GM21528 (cell line): Measurements from ENCODE around the gene PRDM15.

Experiments
- ATAC-seq: cut with Tn5 transposase; IDR thresholded peaks from one replicate; pipeline ENCODE4 v1.9.1; 2021; ENCODE audit warnings: mild to moderate bottlenecking, moderate library complexity; ENCODE audit not compliant: unreplicated experiment, low FRiP score

PRDM15 gene

DNA sequence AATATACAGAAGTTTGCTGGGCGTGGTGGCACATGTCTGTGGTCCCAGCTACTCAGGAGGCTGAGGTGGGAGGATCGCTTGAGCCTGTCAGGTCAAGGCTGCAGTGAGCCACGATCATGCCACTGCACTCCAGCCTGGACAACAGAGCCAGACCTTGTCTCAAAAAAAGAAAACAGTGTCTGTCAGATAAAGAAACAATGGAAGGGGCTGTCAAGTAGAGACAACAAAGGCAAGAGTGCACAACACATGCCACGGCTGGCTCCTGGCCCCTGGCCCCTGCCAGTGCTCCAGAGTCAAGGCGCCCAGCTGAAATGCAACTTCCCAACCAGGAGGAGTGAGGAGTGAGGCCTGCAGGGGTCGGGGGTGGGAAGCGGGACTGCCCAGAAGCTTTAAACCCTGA lies 32.6 kb downstream of the PRDM15 start:
- no peak for ATAC-seq

DNA sequence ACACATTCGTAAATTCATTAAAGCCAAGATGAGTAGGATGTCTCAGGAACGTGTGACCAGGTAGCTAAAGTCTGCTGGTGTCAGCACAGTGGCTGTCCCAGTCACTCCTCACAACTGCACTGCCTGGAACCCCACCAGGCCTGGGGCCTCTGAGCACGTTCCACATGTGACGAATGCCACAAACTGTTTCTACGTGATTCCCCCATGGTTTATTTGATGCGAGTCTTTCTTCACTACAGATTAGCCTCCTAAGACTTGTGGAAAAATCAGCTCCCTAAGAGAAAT lies 33.2 kb downstream of the PRDM15 start:
- ATAC-seq: no peak

DNA sequence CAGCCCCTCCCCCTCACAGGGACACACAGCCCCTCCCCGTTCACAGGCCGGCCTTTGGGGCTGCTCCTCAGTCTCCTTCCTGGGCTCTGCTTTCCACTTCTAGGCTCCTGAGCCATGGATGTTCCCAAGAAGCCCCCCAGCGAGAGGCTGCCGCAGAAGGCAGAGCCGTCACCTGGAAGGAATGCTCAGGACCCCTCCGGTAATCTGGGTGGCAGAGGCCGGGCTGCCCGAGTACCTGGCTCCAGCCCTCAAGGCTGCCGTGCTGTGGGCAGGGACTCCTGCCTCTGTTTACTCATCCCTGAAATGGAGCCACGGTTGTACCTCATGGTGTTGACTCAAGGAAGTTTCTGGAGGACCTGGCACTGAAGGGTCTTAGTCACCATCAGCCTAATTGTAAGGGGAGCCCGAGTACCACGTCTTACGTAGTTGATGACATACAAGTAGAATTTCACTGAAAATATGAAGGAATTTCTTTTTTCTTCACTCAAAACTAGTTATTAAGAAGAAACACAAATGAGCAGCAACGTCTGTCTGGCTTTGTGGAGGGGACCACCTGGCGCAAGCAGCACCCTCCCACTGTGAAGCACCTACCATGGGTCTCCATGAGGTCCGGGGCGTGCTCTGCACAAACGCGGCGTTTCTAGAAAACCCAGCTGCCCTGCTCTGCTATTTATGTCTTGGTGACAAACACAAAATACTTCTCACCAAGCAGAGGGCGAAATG lies 33.7 kb downstream of the PRDM15 start:
- ATAC-seq: no peak

DNA sequence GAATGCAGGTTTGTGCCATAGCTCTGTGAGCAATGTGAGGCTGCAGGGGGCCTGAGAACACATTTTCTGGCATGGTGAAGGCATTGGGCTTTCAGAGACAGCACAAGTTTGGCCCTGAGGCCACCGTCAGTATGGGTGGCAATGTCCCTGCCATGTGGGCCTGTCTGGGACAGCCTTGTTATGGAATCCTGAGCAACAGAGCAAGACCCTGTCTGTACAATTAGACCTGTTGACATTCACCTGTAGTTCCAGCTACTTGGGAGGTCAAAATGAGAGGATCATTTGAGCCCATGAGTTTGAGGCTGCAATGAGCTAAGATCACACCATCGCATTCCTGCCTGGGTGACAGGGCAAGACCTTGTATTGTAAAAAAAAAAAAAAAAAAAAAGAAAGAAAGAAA lies 35.6 kb downstream of the PRDM15 start:
- no peak for ATAC-seq

DNA sequence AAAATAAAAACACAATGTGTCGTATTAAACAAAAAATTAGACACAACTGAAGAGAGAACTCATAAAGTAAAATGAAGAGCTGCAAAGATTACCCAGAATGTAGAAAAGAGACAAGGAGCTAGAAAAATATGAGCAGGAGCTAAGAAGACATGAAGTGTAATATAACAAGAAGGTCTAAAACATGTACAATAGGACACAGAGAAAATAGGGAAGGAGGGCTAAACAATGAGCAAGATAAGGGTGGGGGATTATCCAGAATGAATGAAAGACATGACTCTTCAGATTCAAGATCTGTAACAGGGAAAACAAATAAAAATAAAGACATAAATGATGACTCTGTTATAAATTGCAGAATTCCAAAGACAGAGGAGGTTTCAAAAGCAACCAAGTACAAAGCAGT lies 38.3 kb downstream of the PRDM15 start:
- no peak for ATAC-seq

DNA sequence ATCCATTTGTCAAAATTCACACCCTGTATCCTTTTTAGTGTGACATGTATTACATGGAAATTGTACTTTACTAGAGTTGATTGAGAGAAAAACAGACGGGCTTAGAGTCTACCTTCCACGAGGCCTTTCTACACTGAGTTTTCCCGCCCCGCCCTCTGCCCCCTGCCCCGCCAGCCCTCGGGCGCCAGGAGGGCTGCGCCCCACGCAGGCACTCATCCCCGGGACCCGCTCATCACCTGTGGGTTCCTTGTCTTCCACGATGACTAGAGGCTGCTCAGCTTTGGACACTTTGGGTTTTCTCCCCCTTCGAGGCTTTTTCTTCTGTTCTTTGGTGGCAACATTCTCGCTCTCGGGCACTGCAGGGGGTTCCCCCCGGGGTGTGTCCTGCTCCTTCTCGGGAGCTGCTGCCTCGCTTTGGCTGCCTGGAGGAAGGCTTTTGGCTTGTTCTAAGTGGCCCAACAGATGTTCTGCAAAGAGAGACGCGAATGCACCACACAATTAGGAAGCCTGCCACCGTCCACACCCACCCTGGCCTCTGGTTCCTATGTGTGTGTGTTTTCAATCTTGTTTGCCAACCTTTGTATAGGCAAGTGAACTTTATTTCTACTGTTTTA lies 39.6 kb downstream of the PRDM15 start:
- no peak for ATAC-seq

DNA sequence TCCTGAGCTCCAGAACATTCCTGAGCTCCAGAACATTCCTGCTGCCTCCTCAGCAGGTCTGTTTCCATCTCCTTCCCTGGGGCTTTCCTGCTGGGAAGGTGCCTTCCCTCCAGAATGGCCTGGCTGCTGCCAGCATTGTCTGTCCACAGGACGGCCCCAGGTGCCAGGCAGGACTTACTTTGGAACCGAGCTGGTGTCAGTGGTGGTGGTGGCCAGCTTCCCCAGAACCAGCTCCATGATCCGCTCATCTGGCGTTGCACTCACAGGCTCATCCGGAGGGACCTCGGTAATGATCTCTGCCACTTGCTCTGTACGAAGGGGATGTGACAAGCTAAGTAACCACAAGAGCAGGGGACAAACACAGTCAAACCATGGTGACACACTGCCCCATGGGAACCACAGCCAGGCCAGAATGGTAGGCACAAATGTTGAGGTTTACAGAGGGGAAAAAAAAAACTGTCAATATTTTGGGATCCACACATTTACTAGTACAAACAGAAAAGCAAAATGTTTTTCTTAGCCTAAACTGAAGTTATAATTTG lies 41.3 kb downstream of the PRDM15 start:
- ATAC-seq: no peak

DNA sequence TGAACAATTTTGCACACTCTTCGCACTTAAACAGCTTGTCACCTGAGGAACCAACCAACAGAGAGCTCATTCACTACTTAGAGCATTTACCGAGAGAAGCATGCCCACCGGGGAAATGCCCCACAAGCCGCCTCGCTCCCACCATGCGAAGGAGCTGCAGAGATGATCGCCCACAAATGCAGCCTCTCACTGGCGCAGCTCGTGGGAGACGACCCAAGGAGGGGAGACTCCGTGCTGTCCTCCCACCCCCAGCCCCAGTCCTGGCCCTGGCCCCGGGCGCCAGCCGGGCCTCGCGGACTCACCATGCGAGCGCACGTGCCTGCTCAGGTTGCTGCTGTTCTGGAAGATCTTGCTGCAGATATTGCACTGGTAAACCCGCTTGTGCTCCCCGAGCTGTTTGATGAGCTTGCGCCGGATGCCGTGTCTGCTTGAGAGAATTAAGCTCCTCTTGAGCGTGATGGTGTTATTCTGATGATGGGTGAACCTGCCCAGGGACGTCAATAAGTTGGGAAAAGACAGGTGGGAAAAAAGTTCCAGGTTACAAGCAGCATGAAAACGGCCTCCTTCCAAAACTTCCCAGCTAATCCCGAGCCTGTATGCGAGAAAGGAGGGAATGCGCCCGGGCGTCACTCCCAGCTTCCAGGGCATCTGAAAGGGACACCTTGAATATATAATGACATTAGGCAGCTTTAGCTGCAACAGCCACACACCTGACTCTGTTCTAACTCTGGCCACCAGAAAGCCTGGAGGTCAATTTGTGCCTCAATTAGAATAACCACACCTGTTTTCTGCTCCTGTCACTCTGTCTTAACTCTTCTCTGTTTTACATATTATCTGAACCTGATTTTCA lies 42.8 kb downstream of the PRDM15 start:
- no peak for ATAC-seq

DNA sequence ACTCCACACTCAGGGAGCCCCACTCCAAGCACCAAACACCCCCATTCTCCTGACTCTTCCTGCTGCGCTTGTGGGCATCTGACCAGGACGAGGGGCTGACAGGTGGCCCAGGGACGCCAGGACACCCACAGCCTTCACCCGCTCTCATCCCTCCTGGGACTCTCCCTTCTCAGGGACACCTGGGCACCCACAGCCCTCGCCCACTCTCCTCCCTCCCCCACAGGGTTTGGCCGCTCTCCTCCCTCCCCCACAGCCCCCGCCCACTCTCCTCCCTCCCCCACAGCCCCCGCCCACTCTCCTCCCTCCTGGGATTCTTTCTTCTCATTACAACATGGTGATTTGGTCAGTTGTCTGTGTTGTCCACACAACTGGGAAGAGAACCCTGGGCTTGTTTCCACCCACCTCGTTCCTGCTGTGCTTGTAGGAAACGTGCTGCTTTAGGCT lies 43.4 kb downstream of the PRDM15 start:
- no peak for ATAC-seq

DNA sequence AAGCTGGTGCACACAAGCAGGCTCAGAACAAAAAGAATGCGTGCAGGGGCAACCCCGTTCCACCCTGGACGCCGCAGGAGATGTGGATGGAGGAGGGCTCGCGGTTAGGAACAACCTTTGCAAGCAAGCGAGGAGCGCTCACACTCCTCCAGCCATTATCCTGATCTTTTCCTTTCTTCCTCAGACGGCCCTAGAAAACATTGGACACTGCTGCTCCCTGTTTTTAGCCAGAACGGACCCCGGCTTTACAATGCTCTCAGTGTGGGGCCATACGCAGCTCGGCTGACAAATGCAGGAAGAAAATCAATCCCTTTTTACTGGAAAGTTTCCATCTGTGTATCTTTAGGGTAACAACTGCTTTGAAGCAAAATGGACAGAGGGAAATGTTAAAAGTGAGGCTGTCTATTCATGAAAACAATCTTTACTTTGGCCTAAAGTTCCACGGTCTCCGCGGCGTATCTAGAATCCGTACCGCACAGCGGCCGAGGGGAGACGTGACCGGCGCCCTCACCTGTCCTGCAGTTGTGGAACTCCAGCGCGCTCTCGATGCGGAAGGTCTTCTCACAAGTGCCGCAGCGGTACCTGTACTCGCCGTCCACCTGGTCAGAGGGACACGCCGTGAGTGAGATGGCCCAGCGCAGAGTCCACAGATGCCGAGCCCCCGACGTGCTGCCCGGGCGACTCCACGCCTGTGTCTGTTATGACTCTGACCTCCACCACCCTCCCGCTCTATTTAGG lies 44.0 kb downstream of the PRDM15 start:
- no peak for ATAC-seq

DNA sequence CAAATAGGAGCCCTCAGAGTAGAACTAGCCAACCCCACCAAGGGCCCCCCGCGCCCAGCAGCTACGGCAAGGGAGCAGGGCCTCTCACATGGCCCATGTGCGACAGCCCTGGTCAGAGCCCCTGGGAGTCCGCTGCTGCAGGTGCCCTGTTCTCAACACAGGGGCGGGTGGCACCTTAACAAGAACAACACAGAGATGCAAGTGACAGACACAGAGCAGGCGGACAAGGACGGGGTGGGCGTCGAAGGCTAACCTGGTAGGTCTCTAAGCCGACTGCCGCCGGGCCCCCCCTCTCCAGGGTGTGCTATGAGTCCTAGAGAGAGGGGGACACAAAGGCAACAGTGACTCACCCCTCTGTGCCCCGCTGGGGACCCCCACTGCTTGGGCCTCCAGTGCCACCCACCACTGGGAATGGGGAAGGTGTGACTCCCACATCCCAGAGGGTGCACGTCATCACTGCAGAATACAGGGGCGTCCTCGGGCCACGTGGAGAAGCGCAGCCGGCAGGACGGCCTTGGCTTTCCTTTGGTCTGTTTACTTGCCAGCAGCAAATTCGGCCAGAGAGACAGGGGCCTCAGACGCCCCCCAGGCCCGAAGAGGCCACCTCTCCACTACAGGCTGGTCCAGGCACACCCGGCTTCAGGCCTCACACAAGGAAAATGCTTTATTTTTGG lies 44.8 kb downstream of the PRDM15 start:
- ATAC-seq: no peak

DNA sequence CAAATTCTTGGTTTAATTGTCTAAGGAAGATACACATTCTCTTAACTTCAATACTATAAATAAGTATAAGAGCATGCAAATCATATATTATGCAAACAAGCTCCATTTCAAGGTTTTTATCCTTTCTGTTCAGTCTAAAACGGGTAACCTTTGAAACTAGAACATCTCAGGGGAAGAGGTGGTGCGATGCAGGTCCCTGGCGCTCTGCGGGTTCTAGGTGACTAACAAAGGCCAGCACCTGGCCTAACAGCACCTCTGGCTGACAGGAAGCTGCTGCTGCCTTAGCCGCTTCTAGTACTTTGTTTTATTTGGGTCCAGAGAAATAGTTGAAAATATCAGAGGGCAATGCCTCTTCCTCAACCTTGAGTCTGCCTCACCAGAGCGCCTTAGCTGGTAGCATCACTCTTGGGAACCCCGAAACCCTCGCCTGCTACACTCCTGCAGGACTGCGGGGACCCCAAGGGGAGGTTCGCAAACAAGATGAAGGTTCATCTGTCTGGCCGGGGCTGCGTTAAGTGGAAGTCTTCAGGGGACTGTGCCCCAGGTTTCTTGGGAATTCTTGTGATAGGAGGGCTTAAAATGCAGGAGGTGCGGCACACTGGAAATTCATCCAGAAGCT lies 45.5 kb downstream of the PRDM15 start:
- ATAC-seq: peak; percentile 71

DNA sequence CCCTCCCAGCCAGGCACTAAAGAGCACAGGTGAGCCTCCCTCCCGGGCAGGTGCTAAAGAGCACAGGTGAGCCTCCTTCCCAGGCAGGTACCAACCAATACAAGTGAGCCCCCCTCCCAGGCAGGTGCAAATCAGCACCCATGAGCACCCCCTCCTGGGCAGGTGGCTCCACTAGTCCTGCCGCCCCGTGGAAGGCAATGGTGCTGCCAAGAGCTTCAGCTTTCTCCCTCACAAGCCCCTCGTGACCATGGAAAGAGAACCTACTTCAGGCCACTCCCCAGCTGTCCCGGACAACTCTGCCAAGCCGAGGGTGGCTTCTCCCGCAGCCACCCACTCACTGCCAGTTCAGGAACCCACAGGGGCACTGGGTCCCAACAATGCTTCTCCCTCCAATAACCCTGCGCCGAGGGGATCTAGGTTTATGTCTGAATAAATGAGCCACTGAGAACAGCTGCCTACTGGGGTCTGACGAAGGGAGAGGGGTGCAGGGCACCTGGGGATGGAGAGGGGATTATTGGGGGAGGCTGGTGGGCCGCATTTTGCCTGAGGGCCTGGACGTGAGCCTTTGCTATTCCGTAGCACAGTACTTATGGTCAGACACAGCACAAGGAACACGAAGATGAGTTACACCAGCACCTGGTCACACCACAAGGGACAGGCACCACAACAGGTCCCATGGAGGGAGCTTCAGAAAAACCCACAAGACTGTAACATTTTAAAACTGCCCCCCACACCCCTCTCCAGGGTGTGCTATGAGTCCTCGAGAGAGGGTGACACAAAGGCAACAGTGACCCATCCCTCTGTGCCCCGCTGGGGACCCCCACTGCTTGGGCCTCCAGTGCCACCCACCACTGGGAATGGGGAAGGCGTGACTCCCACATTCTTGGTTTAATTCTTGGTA lies 46.3 kb downstream of the PRDM15 start:
- peak; percentile 45 for ATAC-seq

DNA sequence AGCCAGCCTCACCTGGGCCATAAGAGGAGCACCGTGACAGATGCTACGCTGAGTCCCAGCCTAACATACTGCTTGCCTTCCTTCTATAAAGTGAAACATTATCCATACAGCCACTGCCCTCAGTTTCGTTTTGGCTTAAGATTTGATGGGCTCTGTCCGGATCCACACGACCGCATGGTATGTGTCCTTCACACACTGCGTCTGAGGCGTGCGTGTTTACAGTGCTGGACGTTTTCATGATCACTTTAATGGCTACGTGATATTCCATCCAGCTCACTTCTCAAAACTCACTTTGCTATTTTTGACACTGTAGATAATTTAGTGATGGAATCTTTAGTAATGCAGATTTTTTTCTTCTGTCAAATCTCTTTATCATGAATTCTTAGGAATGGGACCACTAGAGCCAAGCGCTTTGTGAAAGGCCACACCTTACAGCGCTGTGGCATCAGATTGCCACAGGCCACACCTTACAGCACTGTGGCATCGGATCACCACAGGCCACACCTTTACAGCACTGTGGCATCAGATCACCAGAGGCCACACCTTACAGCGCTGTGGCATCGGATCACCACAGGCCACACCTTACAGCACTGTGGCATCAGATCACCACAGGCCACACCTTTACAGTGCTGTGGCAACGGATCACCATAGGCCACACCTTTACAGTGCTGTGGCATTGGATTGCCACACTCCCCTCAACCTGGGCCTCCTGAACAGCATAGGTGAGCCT lies 47.1 kb downstream of the PRDM15 start:
- ATAC-seq: no peak

DNA sequence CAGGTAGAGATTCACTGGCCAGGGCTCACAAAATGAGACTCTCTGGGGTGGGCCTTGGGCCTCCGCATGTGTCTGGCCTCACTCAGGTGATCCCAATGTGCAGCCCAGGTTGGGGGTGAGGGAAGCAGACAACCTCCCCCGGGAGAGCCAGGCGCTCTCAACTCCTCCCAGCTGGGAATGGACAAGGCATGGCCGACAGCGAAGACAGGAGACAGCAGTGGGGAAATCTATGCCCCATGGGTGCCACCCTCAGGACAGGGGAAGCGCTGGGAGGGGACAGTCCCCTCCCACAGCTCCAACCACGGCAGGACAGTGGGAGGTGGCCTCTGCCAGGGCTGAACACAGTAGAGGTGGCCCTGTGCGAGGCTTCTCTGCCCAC lies 47.7 kb downstream of the PRDM15 start:
- no peak for ATAC-seq

DNA sequence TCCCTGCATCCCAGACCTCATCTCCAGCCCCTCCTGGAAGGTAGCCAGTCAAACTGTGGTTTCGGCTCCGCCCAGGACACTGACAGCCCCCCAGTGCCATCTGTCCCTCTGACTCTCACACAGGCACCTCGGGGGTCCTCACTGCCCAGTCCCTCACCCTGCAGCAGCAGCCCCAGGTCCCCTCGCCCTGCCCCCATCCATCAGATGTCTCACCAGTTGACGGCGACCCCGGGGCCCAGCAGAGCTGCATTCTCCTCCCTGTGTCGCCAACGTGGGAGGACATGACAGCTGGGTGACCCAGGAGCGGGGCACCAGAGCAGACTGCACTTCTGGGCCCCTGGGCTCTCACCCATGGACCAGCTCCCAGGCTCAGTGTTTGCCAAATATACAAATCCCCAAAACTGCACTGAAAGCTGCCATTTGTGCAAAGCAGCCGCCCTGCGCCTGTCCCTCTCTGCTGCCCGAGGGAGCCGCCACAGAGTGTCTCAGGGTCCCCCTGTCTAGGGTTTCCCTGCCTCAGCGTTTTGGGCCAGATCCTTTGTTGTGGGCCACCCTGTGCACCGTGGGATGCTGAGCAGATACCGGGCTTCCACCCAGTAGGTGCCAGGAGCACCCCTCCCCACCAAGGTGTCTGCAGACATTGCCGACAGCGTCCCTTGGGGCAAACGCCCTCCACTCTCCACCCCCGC lies 48.2 kb downstream of the PRDM15 start:
- no peak for ATAC-seq

DNA sequence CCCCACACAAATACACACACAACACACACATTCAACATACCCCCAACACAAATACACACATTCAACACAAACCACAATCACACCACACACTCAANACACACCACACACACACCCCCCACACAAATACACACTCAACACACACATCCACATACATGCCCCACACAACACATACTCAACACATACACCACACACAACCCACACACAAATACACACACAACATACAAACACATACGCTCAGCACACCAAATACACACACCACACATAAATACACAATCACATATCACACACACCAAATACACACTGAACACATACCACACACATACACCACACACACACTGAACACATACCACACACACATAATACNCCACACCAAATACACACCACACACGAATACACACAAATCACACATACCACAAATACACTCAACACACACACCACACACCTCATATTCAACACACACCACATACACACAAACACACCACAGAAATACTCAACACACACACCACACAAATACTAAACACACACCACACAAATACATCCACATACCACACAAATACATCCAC lies 48.9 kb downstream of the PRDM15 start:
- ATAC-seq: no peak
